ENCODE measurements around the gene MGAT4B. TPM values are rescaled to one million over a fixed set of nuclear protein-coding genes. Genes with fewer than 3 reads are reported as not detected.

Gene MGAT4B
- total and polyA plus RNA-seq, 2 experiments from 2014 or later = 159 to 243 TPM

DNA sequence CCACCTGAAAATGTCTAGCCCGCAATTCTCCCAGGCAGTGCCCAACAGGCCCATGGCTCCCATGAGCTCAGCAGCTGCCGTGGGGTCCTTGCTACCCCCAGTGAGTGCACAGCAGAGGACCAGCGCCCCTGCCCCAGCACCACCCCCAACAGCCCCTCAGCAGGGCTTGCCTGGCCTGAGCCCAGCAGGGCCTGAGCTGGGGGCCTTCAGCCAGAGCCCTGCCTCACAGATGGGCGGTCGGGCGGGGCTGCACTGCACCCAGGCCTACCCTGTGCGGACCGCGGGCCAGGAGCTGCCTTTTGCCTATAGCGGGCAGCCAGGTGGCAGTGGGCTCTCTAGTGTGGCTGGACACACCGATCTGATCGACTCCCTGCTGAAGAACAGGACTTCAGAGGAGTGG lies 32.2 kb downstream of the MGAT4B start:
- 97% methylated on average over 12 of the region's 12 CpGs for WGBS (ENCODE audit: low lambda C conversion rate, missing lambda C conversion rate)
- TF ChIP-seq EZH2 (IDR thresholded peaks at IDR 0.05; ENCODE audit: borderline replicate concordance) = no peak
- TF ChIP-seq CTCF (IDR thresholded peaks at IDR 0.05; ENCODE audit: poor library complexity) = no peak
- no peak for TF ChIP-seq EZH2phosphoT487 (IDR thresholded peaks at IDR 0.05; ENCODE audit: low read depth, severe bottlenecking, unreplicated experiment)
- no peaks in the 10 kb centered on the region for H3K36me3 ChIP-seq (replicated peaks; ENCODE audit: insufficient read depth, low read depth)

GRCh38 chr5:179773686-179774040 lies 33.0 kb downstream of the MGAT4B start:
- Histone ChIP-seq H3K9me2 (replicated peaks; ENCODE audit: insufficient read depth) (no peaks in the 10 kb centered on the region), H3K4me2 (no peak overlapping the region), H3K9me3 (ENCODE audit: low read depth) (no peaks in the 10 kb centered on the region), H3K4me1 (ENCODE audit: insufficient read depth) (no peaks in the 10 kb centered on the region), H2AFZ (no peak overlapping the region), H4K20me1 (ENCODE audit: insufficient read depth, poor library complexity, severe bottlenecking) (peaks cover 4% of the 10 kb centered on the region), H3K4me3 (no peak overlapping the region), H3K27me3 (no peaks in the 10 kb centered on the region), H3K27ac (no peak overlapping the region), H3K79me2 (peaks cover 12% of the 10 kb centered on the region), H3K36me3 (replicated peaks; ENCODE audit: insufficient read depth, low read depth) (no peaks in the 10 kb centered on the region)
- no peak for DNase-seq (ENCODE audit: low spot score)
- TF ChIP-seq CTCF (IDR thresholded peaks at IDR 0.05; ENCODE audit: poor library complexity) = no peak
- no peak for TF ChIP-seq EZH2 (IDR thresholded peaks at IDR 0.05; ENCODE audit: borderline replicate concordance)
- TF ChIP-seq EZH2phosphoT487 (IDR thresholded peaks at IDR 0.05; ENCODE audit: low read depth, severe bottlenecking, unreplicated experiment) = no peak
- 86% methylated on average over 9 of the region's 9 CpGs for WGBS (ENCODE audit: low lambda C conversion rate, missing lambda C conversion rate)

More for the DNA sequence above, 32.2 kb downstream of the MGAT4B start:
- no peak overlapping the region for H3K4me2 ChIP-seq
- no peaks in the 10 kb centered on the region for H3K9me2 ChIP-seq (replicated peaks; ENCODE audit: insufficient read depth)
- H3K27me3 ChIP-seq = no peaks in the 10 kb centered on the region
- H4K20me1 ChIP-seq (ENCODE audit: insufficient read depth, poor library complexity, severe bottlenecking) = no peaks in the 10 kb centered on the region
- H3K4me1 ChIP-seq (ENCODE audit: insufficient read depth) = no peaks in the 10 kb centered on the region
- H3K27ac ChIP-seq = no peak overlapping the region
- H3K9me3 ChIP-seq (ENCODE audit: low read depth) = no peaks in the 10 kb centered on the region
- DNase-seq (ENCODE audit: low spot score) = no peak
- H3K79me2 ChIP-seq = peaks cover 6% of the 10 kb centered on the region
- no peak overlapping the region for H3K4me3 ChIP-seq
- no peak overlapping the region for H2AFZ ChIP-seq

DNA sequence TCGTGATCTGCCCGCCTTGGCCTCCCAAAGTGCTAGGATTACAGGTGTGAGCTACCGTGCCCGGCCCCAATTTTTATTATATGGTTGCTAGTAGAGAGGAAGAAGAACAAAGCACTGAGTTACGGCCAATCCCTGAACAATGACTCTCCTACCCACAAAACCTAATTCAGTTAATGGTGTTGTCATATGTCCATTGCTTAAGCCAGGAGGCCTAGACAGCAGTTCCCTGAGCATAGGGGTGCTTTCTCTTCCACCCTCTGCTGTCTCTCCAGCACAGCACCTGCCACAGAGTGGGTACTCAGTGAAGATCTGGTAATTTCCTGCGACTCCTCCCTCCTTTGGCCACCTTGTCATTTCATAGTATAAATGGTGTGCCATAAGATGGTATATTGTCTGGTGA lies 34.3 kb downstream of the MGAT4B start:
- H3K36me3 ChIP-seq (replicated peaks; ENCODE audit: insufficient read depth, low read depth) = no peaks in the 10 kb centered on the region

More for the DNA sequence above, 34.3 kb downstream of the MGAT4B start:
- Histone ChIP-seq H3K9me3 (ENCODE audit: low read depth) (no peaks in the 10 kb centered on the region), H3K9me2 (replicated peaks; ENCODE audit: insufficient read depth) (no peaks in the 10 kb centered on the region), H3K4me3 (no peak overlapping the region), H3K27me3 (no peaks in the 10 kb centered on the region), H2AFZ (no peak overlapping the region), H3K4me2 (no peak overlapping the region), H3K79me2 (peaks cover 25% of the 10 kb centered on the region), H3K27ac (no peak overlapping the region), H3K4me1 (ENCODE audit: insufficient read depth) (no peaks in the 10 kb centered on the region), H4K20me1 (ENCODE audit: insufficient read depth, poor library complexity, severe bottlenecking) (peaks cover 16% of the 10 kb centered on the region)
- no peak for TF ChIP-seq CTCF (IDR thresholded peaks at IDR 0.05; ENCODE audit: poor library complexity)
- TF ChIP-seq EZH2phosphoT487 (IDR thresholded peaks at IDR 0.05; ENCODE audit: low read depth, severe bottlenecking, unreplicated experiment) = no peak
- no peak for TF ChIP-seq EZH2 (IDR thresholded peaks at IDR 0.05; ENCODE audit: borderline replicate concordance)
- no peak for DNase-seq (ENCODE audit: low spot score)
- 95% methylated on average over 6 of the region's 6 CpGs for WGBS (ENCODE audit: low lambda C conversion rate, missing lambda C conversion rate)

All from hepatocyte (in vitro differentiated cells).